Brain microvascular endothelial cell (primary cell): Measurements from ENCODE around the gene LOXL1.

Experiments
- DNase-seq: peaks from one replicate; pipeline ENCODE4 v3.0.0-alpha.2; 2020
- H3K27ac ChIP-seq: fragments of 250-450 bp; sonication (Bioruptor Pico); 2 replicates; pipeline ENCODE4 v1.5.1; 2020; ENCODE audit warnings: mild to moderate bottlenecking, moderate library complexity
- H3K27me3 ChIP-seq: fragments of 250-450 bp; sonication (Bioruptor Pico); replicated peaks from 2 replicates; pipeline ENCODE4 v1.5.1; 2020; ENCODE audit warnings: mild to moderate bottlenecking
- H3K36me3 ChIP-seq: fragments of 250-450 bp; sonication (Bioruptor Pico); replicated peaks from 2 replicates; pipeline ENCODE4 v1.5.1; 2020; ENCODE audit warnings: mild to moderate bottlenecking
- H3K4me3 ChIP-seq: 2 replicates; pipeline ENCODE4 v1.5.1; 2011; ENCODE audit warnings: low read depth, mild to moderate bottlenecking, control low read depth, low read length, moderate library complexity
- in situ Hi-C: cut with HindIII; loops from 2 replicates; pipeline ENCODE4 v1.10.0; 2017; ENCODE audit warnings: low sequenced_read_pairs, low pct_ligation_motif_present
- TF ChIP-seq, protein P1 (sequence below): IDR thresholded peaks from 2 replicates; pipeline ENCODE4 v1.5.1; 2011; ENCODE audit warnings: low read depth, mild to moderate bottlenecking, moderate library complexity, low read length, control low read depth, inconsistent platforms; ENCODE audit errors: missing control alignments

LOXL1 gene

DNA sequence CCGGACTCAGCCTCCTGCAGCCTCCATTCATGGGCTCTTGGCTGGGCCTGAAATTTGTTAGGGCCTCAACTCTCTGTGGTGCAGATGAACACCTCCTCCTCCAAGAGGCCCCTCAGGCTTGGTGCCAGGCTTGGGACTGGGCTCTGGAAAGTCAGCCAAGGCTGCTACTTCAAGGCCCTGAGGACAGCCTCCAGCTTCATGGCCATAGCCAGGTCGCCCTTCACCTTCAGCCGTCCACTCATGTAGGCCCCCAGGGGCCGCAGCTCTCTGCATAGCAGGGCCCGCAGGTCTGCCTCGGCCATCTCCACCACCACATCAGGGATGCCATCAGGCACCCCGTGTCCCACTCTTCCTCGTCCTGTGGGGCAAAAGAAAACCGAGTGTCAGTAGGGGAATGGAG, 57.5 kb downstream of the LOXL1 start:
- no peak for DNase-seq
- TF ChIP-seq, protein P1, sequence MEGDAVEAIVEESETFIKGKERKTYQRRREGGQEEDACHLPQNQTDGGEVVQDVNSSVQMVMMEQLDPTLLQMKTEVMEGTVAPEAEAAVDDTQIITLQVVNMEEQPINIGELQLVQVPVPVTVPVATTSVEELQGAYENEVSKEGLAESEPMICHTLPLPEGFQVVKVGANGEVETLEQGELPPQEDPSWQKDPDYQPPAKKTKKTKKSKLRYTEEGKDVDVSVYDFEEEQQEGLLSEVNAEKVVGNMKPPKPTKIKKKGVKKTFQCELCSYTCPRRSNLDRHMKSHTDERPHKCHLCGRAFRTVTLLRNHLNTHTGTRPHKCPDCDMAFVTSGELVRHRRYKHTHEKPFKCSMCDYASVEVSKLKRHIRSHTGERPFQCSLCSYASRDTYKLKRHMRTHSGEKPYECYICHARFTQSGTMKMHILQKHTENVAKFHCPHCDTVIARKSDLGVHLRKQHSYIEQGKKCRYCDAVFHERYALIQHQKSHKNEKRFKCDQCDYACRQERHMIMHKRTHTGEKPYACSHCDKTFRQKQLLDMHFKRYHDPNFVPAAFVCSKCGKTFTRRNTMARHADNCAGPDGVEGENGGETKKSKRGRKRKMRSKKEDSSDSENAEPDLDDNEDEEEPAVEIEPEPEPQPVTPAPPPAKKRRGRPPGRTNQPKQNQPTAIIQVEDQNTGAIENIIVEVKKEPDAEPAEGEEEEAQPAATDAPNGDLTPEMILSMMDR, result no peak
- H3K36me3 ChIP-seq, result no peaks in the 10 kb centered on the region
- H3K27ac ChIP-seq, result no peak overlapping the region
- H3K4me3 ChIP-seq, result no peak overlapping the region
- no peaks in the 10 kb centered on the region for H3K27me3 ChIP-seq
- in situ Hi-C loops, result no loop called here

DNA sequence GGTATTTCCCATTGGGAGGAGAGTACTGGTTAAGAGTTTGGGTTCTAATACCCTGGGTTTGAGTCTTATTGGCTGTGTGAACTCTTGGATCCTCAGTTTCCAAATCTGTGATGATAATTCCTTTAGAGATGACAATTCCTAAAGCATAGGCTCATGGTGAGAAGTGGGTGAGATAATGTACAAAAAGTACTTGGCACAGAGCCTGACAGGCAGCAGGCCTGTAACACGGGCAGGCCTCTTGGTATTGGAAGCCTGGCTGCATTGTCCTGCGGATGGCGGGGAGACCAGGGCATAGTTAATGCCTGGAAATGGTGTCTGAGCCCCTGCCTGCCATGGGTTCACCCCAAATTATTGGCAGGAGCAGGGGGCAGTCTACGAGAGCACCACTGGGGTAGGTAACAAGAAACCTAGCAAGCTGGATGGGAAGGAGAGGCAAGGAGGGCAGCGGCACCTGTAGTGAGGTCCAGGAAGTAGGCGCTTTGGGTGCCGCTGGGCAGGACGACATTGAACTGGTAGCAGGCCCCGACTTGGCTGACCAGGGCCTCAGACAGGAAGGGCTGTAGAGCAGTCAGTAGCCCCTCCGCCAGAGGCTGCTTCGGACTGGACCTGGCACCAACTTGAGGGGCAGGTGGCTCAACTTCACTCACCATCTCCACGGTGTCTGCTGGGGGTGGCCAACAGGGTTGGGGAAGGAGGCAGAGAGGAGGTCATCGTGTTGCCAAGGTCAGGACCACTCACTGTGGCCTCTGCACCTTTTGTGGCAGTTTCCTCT, 58.1 kb downstream of the LOXL1 start:
- H3K36me3 ChIP-seq, result no peaks in the 10 kb centered on the region
- no peak for DNase-seq
- no peak overlapping the region for H3K27ac ChIP-seq
- H3K27me3 ChIP-seq, result no peaks in the 10 kb centered on the region
- TF ChIP-seq, protein P1, result no peak
- no peak overlapping the region for H3K4me3 ChIP-seq
- in situ Hi-C loops, result no loop called here

DNA sequence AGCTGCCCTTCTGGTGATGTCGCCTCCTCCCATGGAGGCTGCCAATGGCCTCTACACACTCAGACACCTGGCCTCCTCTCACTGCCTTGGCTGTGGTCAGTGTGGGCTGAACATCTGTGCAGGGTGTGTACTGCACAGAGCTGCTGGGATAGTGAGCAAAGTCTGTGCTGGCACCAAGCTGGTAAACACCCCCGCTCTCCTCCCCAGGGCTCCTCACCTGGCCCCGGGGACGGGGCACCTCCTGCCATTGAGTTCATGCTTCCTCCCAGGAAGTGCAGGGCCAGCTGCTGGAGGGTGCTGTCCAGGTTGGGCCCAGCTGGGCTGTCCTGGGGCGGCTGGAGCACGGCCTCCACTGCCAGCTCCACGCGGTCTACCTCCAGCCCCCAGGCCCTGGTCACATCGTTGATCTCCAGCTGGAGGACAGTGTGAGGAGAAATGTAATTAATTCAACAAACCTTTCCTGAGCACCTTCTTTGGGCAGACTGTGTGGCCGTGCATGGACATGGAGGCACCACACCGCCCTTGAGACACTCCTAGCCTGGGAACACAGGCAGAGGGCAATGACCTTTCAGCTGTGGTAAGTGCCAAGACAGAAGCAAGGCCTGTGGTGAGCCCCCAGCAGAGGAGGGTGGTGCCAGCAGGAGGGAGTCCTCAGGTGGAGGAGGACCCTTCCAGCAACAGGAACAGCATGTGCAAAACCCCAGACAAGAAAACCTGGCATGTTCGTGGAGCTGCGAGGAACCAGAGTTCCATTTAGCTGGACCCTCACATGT, 59.0 kb downstream of the LOXL1 start:
- no peak overlapping the region for H3K27ac ChIP-seq
- in situ Hi-C loops, result no loop called here
- H3K27me3 ChIP-seq, result no peaks in the 10 kb centered on the region
- no peaks in the 10 kb centered on the region for H3K36me3 ChIP-seq
- no peak overlapping the region for H3K4me3 ChIP-seq
- DNase-seq, result no peak
- TF ChIP-seq, protein P1, result no peak

DNA sequence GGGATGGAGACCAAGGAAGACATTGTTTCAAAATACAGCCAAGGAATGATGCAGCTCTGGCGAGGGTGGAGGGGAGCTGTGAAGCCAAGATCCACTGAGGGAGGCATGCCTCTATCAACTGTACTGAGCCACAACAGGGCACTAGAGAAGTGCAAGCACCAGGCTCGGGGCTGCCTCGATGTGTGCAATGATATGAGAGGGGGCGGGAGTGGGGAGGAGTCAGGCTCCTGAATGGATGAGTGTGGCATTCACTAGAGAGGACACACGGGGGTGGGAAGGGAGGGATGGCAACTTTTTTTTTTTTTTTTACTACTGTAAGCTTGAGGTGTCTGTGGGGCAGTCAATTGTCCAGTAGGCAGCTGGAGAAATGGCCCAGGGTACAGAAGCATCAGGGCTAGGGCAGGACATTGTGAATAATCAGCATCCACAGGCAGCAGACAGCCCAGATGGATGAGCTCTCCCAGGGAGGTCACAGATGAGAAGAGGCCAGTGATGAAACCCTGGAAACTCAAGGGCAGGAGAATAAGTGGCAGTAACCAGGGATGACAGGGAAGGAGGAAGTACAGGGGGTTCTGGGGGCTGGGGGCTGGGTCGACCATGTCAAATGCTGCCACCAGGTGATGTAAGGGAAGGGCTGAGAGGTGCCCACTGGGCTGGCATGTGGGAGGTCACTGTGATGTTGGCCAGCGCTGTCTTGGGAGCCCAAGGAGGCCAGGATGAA, 60.0 kb downstream of the LOXL1 start:
- H3K36me3 ChIP-seq, result no peaks in the 10 kb centered on the region
- H3K27me3 ChIP-seq, result no peaks in the 10 kb centered on the region
- TF ChIP-seq, protein P1, result no peak
- in situ Hi-C loops, result no loop called here
- DNase-seq, result no peak
- H3K4me3 ChIP-seq, result no peak overlapping the region
- no peak overlapping the region for H3K27ac ChIP-seq

DNA sequence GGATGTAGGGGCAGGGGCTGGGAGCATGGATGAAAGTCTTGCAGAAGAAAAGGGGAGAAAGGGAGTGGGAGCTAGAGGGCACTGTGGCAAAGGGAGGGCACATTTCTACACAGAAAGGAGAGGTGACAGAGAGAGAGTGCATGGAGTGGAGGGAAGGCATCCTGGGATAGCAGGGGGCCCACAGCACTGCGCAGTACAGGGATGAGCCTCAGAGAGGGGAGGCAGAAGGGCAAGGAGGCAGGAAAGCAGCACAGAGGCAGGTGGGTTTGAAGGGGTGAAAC, 60.5 kb downstream of the LOXL1 start:
- no peaks in the 10 kb centered on the region for H3K36me3 ChIP-seq
- DNase-seq, result no peak
- in situ Hi-C loops, result no loop called here
- no peak overlapping the region for H3K4me3 ChIP-seq
- H3K27me3 ChIP-seq, result no peaks in the 10 kb centered on the region
- no peak overlapping the region for H3K27ac ChIP-seq
- TF ChIP-seq, protein P1, result no peak
